Panc1 (cell line): ENCODE measurements around the gene SH3PXD2B. TPM values are rescaled to one million over a fixed set of nuclear protein-coding genes. Genes with fewer than 3 reads are reported as not detected.

Experiments used
- ATAC-seq: fragments of 200-7000 bp; cut with Tn5 transposase; 2 replicates; pipeline ENCODE4 v1.9.1; 2020; ENCODE audit warnings: mild to moderate bottlenecking, moderate library complexity
- BruUV-seq: library from RNA; stranded (reverse); fragments of 400-500 nt; replicated peaks from 2 replicates; lab custom pipeline; 2021; lab: Mats Ljungman, UMichigan
- CTCF ChIA-PET: fragments of 300-600 bp; sonication (Branson Sonifier 250); formaldehyde crosslinking; loops from one replicate; lab custom pipeline; 2022; ENCODE audit warnings: antibody characterized with exemption; lab: Charles Lee
- POLR2A ChIA-PET: fragments of 300-600 bp; sonication (Branson Sonifier 250); formaldehyde crosslinking; loops from one replicate; lab custom pipeline; 2022; ENCODE audit warnings: antibody characterized with exemption; lab: Charles Lee
- DNase-seq: peaks from one replicate; pipeline ENCODE4 v3.0.0-alpha.2; 2010; ENCODE audit warnings: low read depth, low spot score
- H3K27ac ChIP-seq: 2 replicates; pipeline ENCODE4 v1.5.1; 2011; ENCODE audit warnings: mild to moderate bottlenecking, low read length, inconsistent platforms
- H3K27me3 ChIP-seq: fragments of 200-500 bp; sonication (Bioruptor generic); 2 replicates; pipeline ENCODE4 v1.6.0; 2014; ENCODE audit warnings: low read length, inconsistent platforms; ENCODE audit not compliant: control insufficient read depth, insufficient read depth
- H3K36me3 ChIP-seq: fragments of 200-500 bp; sonication (Bioruptor generic); 2 replicates; pipeline ENCODE4 v1.5.1; 2014; ENCODE audit warnings: inconsistent platforms, mild to moderate bottlenecking, low read length, moderate library complexity; ENCODE audit not compliant: control insufficient read depth, insufficient read depth
- H3K4me1 ChIP-seq: 2 replicates; pipeline ENCODE4 v1.5.1; 2011; ENCODE audit warnings: inconsistent platforms, mild to moderate bottlenecking, low read length, moderate library complexity; ENCODE audit not compliant: control insufficient read depth, insufficient read depth
- H3K4me3 ChIP-seq, 2 experiments: 2 replicates each; pipeline ENCODE4 v1.5.1; 2011 to 2012; ENCODE audit warnings: low read depth in 2 of 2, low read length in 2 of 2, mild to moderate bottlenecking in 2 of 2, inconsistent platforms in 1 of 2, moderate library complexity in 1 of 2
- H3K9me3 ChIP-seq: fragments of 200-500 bp; sonication (Bioruptor generic); 2 replicates; pipeline ENCODE4 v1.5.1; 2014; ENCODE audit warnings: low read depth, mild to moderate bottlenecking, inconsistent platforms, low read length, moderate library complexity; ENCODE audit not compliant: control insufficient read depth, insufficient read depth
- POLR2AphosphoS5 ChIP-seq: IDR thresholded peaks from 2 replicates; pipeline ENCODE4 v1.6.1; 2012; ENCODE audit warnings: mild to moderate bottlenecking, low read depth, low read length, moderate library complexity
- SIN3A ChIP-seq: IDR thresholded peaks from 2 replicates; pipeline ENCODE4 v1.6.1; 2012; ENCODE audit warnings: low read depth, mild to moderate bottlenecking, low read length, moderate library complexity, borderline replicate concordance; ENCODE audit not compliant: insufficient read depth
- TCF7L2 ChIP-seq: IDR thresholded peaks from 2 replicates; pipeline ENCODE4 v1.6.1; 2011; ENCODE audit warnings: mild to moderate bottlenecking, low read depth, low read length, inconsistent platforms
- in situ Hi-C: cut with HindIII; loops from 2 replicates; pipeline ENCODE4 v1.10.0; 2016; ENCODE audit warnings: low sequenced_read_pairs, low pct_unique_long_range_greater_than_20kb
- intact Hi-C: fragments of 100-400 bp; cut with micrococcal nuclease; formaldehyde crosslinking; loops from one replicate; pipeline ENCODE4 v1.10.0; 2022; ENCODE audit not compliant: unreplicated experiment
- total RNA-seq: library from RNA; stranded (reverse); gene quantifications from one replicate; pipeline ENCODE4 v1.2.1, GENCODE V29; 2021; ENCODE audit not compliant: unreplicated experiment
- TF ChIP-seq, protein P1 (sequence below): fragments of 450-650 bp; IDR thresholded peaks from 2 replicates; pipeline ENCODE4 v1.5.1; 2017; ENCODE audit warnings: mild to moderate bottlenecking
- TF ChIP-seq, protein P2 (sequence below), 2 experiments: IDR thresholded peaks; 2 replicates each; pipeline ENCODE4 v1.6.1; 2011 to 2012; ENCODE audit warnings: low read depth in 2 of 2, control low read depth in 1 of 2, low read length in 1 of 2, mild to moderate bottlenecking in 1 of 2, moderate library complexity in 1 of 2; ENCODE audit not compliant: insufficient read depth in 1 of 2

SH3PXD2B gene
- total RNA-seq, 1 experiment from 2014 or later, result 39.7 TPM

- Histone ChIP-seq H3K27ac (peak overlapping the region; percentile 26; the same call in 1 of the 2 replicates), H3K9me3 (no peaks in the 10 kb centered on the region), H3K36me3 (no peaks in the 10 kb centered on the region), H3K4me3 (no peak overlapping the region), H3K4me1 (peaks cover 51% of the 10 kb centered on the region), H3K27me3 (no peaks in the 10 kb centered on the region)
- ChIA-PET CTCF (no interaction called here), POLR2A (interaction anchor here (0.6 kb wide), 1 partner anchor 136 kb away, joined by 4 read pairs; no protein-coding TSS in a partner anchor)
- ATAC-seq (no peak), DNase-seq (no peak)
- BruUV-seq, result no TSS peak
- in situ Hi-C loops, result no loop called here
- intact Hi-C loops, result no loop called here
- no peak for TF ChIP-seq POLR2AphosphoS5
- TF ChIP-seq, protein P1, sequence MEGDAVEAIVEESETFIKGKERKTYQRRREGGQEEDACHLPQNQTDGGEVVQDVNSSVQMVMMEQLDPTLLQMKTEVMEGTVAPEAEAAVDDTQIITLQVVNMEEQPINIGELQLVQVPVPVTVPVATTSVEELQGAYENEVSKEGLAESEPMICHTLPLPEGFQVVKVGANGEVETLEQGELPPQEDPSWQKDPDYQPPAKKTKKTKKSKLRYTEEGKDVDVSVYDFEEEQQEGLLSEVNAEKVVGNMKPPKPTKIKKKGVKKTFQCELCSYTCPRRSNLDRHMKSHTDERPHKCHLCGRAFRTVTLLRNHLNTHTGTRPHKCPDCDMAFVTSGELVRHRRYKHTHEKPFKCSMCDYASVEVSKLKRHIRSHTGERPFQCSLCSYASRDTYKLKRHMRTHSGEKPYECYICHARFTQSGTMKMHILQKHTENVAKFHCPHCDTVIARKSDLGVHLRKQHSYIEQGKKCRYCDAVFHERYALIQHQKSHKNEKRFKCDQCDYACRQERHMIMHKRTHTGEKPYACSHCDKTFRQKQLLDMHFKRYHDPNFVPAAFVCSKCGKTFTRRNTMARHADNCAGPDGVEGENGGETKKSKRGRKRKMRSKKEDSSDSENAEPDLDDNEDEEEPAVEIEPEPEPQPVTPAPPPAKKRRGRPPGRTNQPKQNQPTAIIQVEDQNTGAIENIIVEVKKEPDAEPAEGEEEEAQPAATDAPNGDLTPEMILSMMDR, result no peak
- TF ChIP-seq TCF7L2, result no peak
- TF ChIP-seq, protein P2, sequence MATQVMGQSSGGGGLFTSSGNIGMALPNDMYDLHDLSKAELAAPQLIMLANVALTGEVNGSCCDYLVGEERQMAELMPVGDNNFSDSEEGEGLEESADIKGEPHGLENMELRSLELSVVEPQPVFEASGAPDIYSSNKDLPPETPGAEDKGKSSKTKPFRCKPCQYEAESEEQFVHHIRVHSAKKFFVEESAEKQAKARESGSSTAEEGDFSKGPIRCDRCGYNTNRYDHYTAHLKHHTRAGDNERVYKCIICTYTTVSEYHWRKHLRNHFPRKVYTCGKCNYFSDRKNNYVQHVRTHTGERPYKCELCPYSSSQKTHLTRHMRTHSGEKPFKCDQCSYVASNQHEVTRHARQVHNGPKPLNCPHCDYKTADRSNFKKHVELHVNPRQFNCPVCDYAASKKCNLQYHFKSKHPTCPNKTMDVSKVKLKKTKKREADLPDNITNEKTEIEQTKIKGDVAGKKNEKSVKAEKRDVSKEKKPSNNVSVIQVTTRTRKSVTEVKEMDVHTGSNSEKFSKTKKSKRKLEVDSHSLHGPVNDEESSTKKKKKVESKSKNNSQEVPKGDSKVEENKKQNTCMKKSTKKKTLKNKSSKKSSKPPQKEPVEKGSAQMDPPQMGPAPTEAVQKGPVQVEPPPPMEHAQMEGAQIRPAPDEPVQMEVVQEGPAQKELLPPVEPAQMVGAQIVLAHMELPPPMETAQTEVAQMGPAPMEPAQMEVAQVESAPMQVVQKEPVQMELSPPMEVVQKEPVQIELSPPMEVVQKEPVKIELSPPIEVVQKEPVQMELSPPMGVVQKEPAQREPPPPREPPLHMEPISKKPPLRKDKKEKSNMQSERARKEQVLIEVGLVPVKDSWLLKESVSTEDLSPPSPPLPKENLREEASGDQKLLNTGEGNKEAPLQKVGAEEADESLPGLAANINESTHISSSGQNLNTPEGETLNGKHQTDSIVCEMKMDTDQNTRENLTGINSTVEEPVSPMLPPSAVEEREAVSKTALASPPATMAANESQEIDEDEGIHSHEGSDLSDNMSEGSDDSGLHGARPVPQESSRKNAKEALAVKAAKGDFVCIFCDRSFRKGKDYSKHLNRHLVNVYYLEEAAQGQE (IDR thresholded peaks at IDR 0.05; ENCODE audit: insufficient read depth in 1 of 2, low read depth in 2 of 2, low read length in 1 of 2), result no peak
- no peak for TF ChIP-seq SIN3A
Observed at GRCh38 chr5:172444626-172445365, 9.5 kb downstream of the SH3PXD2B start.

DNA sequence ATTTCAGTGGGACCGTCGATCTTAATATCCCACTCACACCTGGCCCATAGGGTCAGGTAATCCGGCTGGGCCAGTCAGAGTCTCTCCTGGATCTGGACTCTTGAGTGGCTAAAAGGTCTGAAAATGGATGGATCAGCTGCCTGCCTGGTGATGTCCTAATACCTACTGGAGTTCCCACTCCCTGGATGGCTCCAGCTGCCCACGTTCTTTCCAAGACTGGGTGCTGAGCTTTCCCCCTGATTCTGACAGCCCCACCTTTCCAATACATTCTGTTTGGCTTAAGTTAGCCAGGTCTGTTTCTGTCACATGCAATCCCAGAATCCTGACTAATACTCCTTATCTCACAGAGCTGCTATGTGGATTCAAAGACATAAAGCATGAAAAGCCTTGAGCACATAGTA, 10.2 kb downstream of the SH3PXD2B start:
- Histone ChIP-seq H3K27me3 (no peaks in the 10 kb centered on the region), H3K27ac (peak overlapping the region; percentile 66), H3K36me3 (no peaks in the 10 kb centered on the region), H3K4me1 (peaks cover 50% of the 10 kb centered on the region), H3K4me3 (no peak overlapping the region), H3K9me3 (no peaks in the 10 kb centered on the region)
- CTCF ChIA-PET, result no interaction called here
- TF ChIP-seq POLR2AphosphoS5 (no peak), SIN3A (no peak), TCF7L2 (no peak)
- TF ChIP-seq, protein P2 (IDR thresholded peaks at IDR 0.05; ENCODE audit: insufficient read depth in 1 of 2, low read depth in 2 of 2, low read length in 1 of 2), result no peak
- TF ChIP-seq, protein P1, result no peak
- ATAC-seq (0 out of 2 replicates have a peak, but pooled peaks have one; percentile 13), DNase-seq (no peak)
- in situ Hi-C loops (no loop called here), intact Hi-C loops (no loop called here)
- no TSS peak for BruUV-seq
- POLR2A ChIA-PET, result interaction anchor here (0.6 kb wide), 1 partner anchor 135 kb away, joined by 4 read pairs; no protein-coding TSS in a partner anchor
